ENCODE data around the gene DMRT2. TPM values are rescaled to one million over a fixed set of nuclear protein-coding genes. Genes with fewer than 3 reads are reported as not detected.
A peak's percentile ranks its signal among the peaks of the same experiment; 100 is the strongest.

DMRT2 gene
- total RNA-seq, 1 donor, result not detected

DNA sequence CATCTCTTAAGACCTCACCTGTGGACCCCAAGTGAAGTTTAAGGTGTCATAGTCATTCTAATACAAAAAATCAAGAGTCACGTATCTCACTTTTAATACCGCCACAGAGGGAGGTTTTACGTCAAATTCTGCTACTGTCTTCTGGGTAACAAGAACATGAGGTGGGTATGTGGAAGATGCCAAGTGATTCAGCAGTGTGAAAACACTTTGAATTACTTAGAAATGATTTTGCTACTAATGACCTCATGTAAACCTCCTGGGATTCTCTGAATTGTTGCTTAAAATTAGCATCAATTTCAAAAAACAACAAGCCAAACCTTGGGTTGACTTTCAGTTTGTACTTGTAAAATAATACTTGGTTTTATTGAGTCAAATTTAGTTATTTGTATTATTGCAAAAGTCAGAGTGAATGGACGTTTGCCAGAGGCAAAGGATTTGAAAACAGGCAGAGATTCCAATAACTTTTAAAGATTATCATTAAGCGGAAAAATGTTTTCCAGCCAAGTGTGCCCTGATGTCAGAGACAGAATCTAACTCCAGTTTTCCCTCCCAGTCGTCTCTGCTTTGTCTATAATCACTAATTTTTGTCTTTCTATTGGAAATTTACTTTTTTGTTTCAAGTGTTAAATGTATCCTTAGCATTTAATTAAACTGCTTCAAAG, 8.8 kb downstream of the DMRT2 start:
- Histone ChIP-seq H3K79me2 (ENCODE audit: insufficient read depth, low read length) (no peaks in the 10 kb centered on the region), H3K27ac (ENCODE audit: low read depth, low read length) (no peak overlapping the region), H3K27me3 (ENCODE audit: insufficient read depth, low read length) (no peaks in the 10 kb centered on the region), H4K20me1 (ENCODE audit: insufficient read depth, low read length) (no peaks in the 10 kb centered on the region), H2AFZ (ENCODE audit: low read length) (no peak overlapping the region), H3K9me3 (ENCODE audit: low read depth, low read length) (no peaks in the 10 kb centered on the region), H3K36me3 (ENCODE audit: insufficient read depth, low read length) (no peaks in the 10 kb centered on the region), H3K4me1 (ENCODE audit: insufficient read depth, low read length) (no peaks in the 10 kb centered on the region), H3K4me2 (ENCODE audit: insufficient read depth, low read length) (no peak overlapping the region), H3K4me3 (ENCODE audit: insufficient read depth, low read length) (no peak overlapping the region)
- TF ChIP-seq, protein P1, sequence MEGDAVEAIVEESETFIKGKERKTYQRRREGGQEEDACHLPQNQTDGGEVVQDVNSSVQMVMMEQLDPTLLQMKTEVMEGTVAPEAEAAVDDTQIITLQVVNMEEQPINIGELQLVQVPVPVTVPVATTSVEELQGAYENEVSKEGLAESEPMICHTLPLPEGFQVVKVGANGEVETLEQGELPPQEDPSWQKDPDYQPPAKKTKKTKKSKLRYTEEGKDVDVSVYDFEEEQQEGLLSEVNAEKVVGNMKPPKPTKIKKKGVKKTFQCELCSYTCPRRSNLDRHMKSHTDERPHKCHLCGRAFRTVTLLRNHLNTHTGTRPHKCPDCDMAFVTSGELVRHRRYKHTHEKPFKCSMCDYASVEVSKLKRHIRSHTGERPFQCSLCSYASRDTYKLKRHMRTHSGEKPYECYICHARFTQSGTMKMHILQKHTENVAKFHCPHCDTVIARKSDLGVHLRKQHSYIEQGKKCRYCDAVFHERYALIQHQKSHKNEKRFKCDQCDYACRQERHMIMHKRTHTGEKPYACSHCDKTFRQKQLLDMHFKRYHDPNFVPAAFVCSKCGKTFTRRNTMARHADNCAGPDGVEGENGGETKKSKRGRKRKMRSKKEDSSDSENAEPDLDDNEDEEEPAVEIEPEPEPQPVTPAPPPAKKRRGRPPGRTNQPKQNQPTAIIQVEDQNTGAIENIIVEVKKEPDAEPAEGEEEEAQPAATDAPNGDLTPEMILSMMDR (IDR thresholded peaks at IDR 0.05; ENCODE audit: extremely low read depth, low read depth, low read length), result no peak
- DNase-seq (ENCODE audit: insufficient read length, low spot score, missing footprints), result peak; percentile 65

DNA sequence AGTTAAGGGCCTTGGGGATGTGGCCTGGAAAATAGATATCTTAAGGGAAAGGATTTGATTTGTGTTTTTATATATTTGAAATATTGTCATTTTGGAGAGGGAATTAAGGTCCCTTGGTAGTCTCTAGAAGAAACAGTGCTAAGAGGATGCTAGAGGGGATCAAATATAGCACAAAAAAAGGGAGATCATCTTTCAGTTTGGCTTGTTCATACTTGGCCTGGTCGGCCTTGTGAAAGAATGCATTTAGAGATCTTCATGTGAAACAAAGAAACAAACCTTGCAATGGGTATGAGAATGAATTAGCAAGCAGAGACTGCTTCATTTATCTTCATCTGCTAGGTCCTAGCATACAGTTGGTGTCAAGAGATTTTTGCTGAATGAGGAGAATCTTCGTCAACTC, 15.0 kb downstream of the DMRT2 start:
- Histone ChIP-seq H3K4me1 (ENCODE audit: insufficient read depth, low read length) (no peaks in the 10 kb centered on the region), H3K27ac (ENCODE audit: low read depth, low read length) (no peak overlapping the region), H4K20me1 (ENCODE audit: insufficient read depth, low read length) (no peaks in the 10 kb centered on the region), H3K79me2 (ENCODE audit: insufficient read depth, low read length) (no peaks in the 10 kb centered on the region), H3K4me2 (ENCODE audit: insufficient read depth, low read length) (no peak overlapping the region), H3K36me3 (ENCODE audit: insufficient read depth, low read length) (no peaks in the 10 kb centered on the region), H3K9me3 (ENCODE audit: low read depth, low read length) (no peaks in the 10 kb centered on the region), H3K27me3 (ENCODE audit: insufficient read depth, low read length) (no peaks in the 10 kb centered on the region), H3K4me3 (ENCODE audit: insufficient read depth, low read length) (no peak overlapping the region), H2AFZ (ENCODE audit: low read length) (no peak overlapping the region)
- TF ChIP-seq, protein P1 (IDR thresholded peaks at IDR 0.05; ENCODE audit: extremely low read depth, low read depth, low read length), result no peak
- DNase-seq (ENCODE audit: insufficient read length, low spot score, missing footprints), result no peak

- TF ChIP-seq, protein P1 (IDR thresholded peaks at IDR 0.05; ENCODE audit: extremely low read depth, low read depth, low read length), result no peak
Measured at GRCh38 chr9:1070692-1071091, 20.5 kb downstream of the DMRT2 start.

DNA sequence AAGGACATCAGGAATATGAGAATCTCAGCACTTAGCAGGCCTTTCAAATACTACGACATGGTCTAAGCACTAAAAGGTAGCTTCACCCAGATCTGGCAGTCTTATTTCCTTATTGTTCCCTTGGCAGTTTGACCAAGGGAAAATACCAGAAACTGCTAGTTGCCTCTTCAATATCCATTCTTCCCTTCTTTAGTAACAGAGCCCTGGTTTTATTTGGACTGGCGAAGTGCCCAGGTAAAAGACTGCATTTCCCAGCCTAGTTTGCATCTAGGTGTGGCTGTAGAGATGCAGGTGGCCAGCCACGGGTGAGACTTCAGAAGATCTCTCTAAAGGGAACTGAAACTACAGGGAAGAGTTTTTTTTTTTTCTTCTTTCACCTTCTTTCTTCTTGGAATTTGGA, 21.6 kb downstream of the DMRT2 start:
- H3K27ac ChIP-seq (ENCODE audit: low read depth, low read length), result no peak overlapping the region
- no peak overlapping the region for H2AFZ ChIP-seq (ENCODE audit: low read length)
- no peaks in the 10 kb centered on the region for H4K20me1 ChIP-seq (ENCODE audit: insufficient read depth, low read length)
- H3K27me3 ChIP-seq (ENCODE audit: insufficient read depth, low read length), result no peaks in the 10 kb centered on the region
- H3K4me1 ChIP-seq (ENCODE audit: insufficient read depth, low read length), result no peaks in the 10 kb centered on the region
- no peak for DNase-seq (ENCODE audit: insufficient read length, low spot score, missing footprints)
- TF ChIP-seq, protein P1 (IDR thresholded peaks at IDR 0.05; ENCODE audit: extremely low read depth, low read depth, low read length), result no peak
- no peaks in the 10 kb centered on the region for H3K79me2 ChIP-seq (ENCODE audit: insufficient read depth, low read length)
- H3K4me2 ChIP-seq (ENCODE audit: insufficient read depth, low read length), result no peak overlapping the region
- H3K4me3 ChIP-seq (ENCODE audit: insufficient read depth, low read length), result no peak overlapping the region
- H3K36me3 ChIP-seq (ENCODE audit: insufficient read depth, low read length), result no peaks in the 10 kb centered on the region
- no peaks in the 10 kb centered on the region for H3K9me3 ChIP-seq (ENCODE audit: low read depth, low read length)

More at GRCh38 chr9:1070692-1071091, 20.5 kb downstream of the DMRT2 start:
- Histone ChIP-seq H3K27me3 (ENCODE audit: insufficient read depth, low read length) (no peaks in the 10 kb centered on the region), H3K27ac (ENCODE audit: low read depth, low read length) (no peak overlapping the region), H3K36me3 (ENCODE audit: insufficient read depth, low read length) (no peaks in the 10 kb centered on the region), H3K4me2 (ENCODE audit: insufficient read depth, low read length) (no peak overlapping the region), H3K4me1 (ENCODE audit: insufficient read depth, low read length) (no peaks in the 10 kb centered on the region), H3K9me3 (ENCODE audit: low read depth, low read length) (no peaks in the 10 kb centered on the region), H3K4me3 (ENCODE audit: insufficient read depth, low read length) (no peak overlapping the region), H4K20me1 (ENCODE audit: insufficient read depth, low read length) (no peaks in the 10 kb centered on the region), H2AFZ (ENCODE audit: low read length) (no peak overlapping the region), H3K79me2 (ENCODE audit: insufficient read depth, low read length) (no peaks in the 10 kb centered on the region)
- no peak for DNase-seq (ENCODE audit: insufficient read length, low spot score, missing footprints)

All from osteoblast (primary cell).